OCI-LY1 (cell line): ENCODE data around the gene TCP11L1.

Source experiments
- EZH2 ChIP-seq: fragments of 200-600 bp; sonication (generic), shearing (Covaris generic); IDR thresholded peaks from 2 replicates; pipeline ENCODE4 v1.8.0; 2017; ENCODE audit warnings: borderline replicate concordance, mixed run types, mild to moderate bottlenecking, antibody characterized with exemption, low read length, moderate library complexity, mixed read lengths
- TF ChIP-seq, protein P1 (sequence below): fragments of 200-600 bp; sonication (generic), shearing (Covaris generic); IDR thresholded peaks from 2 replicates; pipeline ENCODE4 v1.5.1; 2017; ENCODE audit warnings: mild to moderate bottlenecking, antibody characterized with exemption, low read length, moderate library complexity, mixed read lengths

DNA sequence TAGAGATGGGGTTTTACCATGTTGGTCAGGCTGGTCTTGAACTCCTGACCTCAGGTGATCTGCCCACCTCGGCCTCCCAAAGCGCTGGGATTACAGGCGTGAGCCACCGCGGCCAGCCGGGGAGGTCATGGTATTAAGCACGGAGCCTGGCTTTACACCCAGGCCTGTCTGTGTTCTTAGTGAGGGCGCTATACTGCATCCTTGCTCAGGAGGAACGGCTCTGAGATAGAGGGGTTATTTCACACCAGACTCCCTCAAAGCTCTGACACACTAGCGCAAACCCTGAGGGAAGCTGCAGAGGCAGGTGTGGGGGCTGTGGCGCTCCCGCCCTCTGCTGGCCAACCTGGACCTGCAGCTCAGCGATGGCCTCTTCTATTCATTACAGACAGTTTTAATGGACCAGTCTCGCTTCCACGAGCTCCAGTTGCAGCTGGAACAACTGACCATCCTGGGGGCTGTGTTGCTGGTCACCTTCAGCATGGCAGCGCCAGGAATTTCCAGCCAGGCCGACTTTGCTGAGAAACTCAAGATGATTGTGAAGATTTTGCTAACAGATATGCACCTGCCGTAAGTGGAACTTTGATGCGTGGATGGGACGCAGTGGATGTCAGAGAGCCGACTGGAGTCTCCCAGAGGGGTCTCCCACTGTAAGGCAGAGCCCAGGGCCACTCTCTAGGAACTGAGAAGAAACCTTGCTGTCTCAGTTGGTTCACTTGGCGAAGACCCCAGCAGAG lies 26.2 kb downstream of the TCP11L1 start:
- TF ChIP-seq, protein P1, sequence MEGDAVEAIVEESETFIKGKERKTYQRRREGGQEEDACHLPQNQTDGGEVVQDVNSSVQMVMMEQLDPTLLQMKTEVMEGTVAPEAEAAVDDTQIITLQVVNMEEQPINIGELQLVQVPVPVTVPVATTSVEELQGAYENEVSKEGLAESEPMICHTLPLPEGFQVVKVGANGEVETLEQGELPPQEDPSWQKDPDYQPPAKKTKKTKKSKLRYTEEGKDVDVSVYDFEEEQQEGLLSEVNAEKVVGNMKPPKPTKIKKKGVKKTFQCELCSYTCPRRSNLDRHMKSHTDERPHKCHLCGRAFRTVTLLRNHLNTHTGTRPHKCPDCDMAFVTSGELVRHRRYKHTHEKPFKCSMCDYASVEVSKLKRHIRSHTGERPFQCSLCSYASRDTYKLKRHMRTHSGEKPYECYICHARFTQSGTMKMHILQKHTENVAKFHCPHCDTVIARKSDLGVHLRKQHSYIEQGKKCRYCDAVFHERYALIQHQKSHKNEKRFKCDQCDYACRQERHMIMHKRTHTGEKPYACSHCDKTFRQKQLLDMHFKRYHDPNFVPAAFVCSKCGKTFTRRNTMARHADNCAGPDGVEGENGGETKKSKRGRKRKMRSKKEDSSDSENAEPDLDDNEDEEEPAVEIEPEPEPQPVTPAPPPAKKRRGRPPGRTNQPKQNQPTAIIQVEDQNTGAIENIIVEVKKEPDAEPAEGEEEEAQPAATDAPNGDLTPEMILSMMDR = peak; percentile 91
- TF ChIP-seq EZH2 = no peak
